Measurements from ENCODE around the gene AAK1. TPM values are rescaled to one million over a fixed set of nuclear protein-coding genes. Genes with fewer than 3 reads are reported as not detected.

AAK1 gene
- total and polyA plus RNA-seq, 2 of the 13 experiments (the other 11 are each of a cell fraction or from before 2014, with no cell fraction given), result 9.8 to 10.3 TPM

GRCh38 chr2:69643602-69644505 is at the start of gene AAK1 (continued):
- TF ChIP-seq YEATS4 (CRISPR knock-in tag; IDR thresholded peaks at IDR 0.05; ENCODE audit: borderline replicate concordance) (peak; percentile 81), NFKB2 (CRISPR knock-in tag; IDR thresholded peaks at IDR 0.05; ENCODE audit: borderline replicate concordance) (peak; percentile 89; the same call in 1 of the 2 replicates), FOXA1 (IDR thresholded peaks at IDR 0.05) (no peak), FOXA1 (CRISPR knock-in tag; IDR thresholded peaks at IDR 0.05) (no peak), ZNF770 (CRISPR knock-in tag; IDR thresholded peaks at IDR 0.05) (peak; percentile 94), ZNF292 (CRISPR knock-in tag; IDR thresholded peaks at IDR 0.05; ENCODE audit: borderline replicate concordance, low read depth) (no peak), PBX2 (CRISPR knock-in tag; IDR thresholded peaks at IDR 0.05) (no peak), ZNF256 (CRISPR knock-in tag; conservative IDR thresholded peaks at IDR 0.05) (no peak), ZFP82 (CRISPR knock-in tag; IDR thresholded peaks at IDR 0.05; ENCODE audit: borderline replicate concordance) (0 out of 2 replicates have a peak, but pooled peaks have one; percentile 74), GMEB1 (CRISPR knock-in tag; IDR thresholded peaks at IDR 0.05; ENCODE audit: borderline replicate concordance) (peak; percentile 83), KLF6 (CRISPR knock-in tag; IDR thresholded peaks at IDR 0.05) (no peak; the same call in 1 of the 2 replicates), SP4 (CRISPR knock-in tag; IDR thresholded peaks at IDR 0.05) (peak; percentile 83), RAD51 (IDR thresholded peaks at IDR 0.05; ENCODE audit: borderline replicate concordance) (no peak), REPIN1 (CRISPR knock-in tag; IDR thresholded peaks at IDR 0.05; ENCODE audit: borderline replicate concordance, low read depth) (peak; percentile 23; the same call in 1 of the 2 replicates), MIER2 (CRISPR knock-in tag; IDR thresholded peaks at IDR 0.05) (0 out of 2 replicates have a peak, but pooled peaks have one; percentile 35), ZNF652 (CRISPR knock-in tag; IDR thresholded peaks at IDR 0.05; ENCODE audit: borderline replicate concordance, low read depth) (0 out of 2 replicates have a peak, but pooled peaks have one; percentile 11), JUND (CRISPR knock-in tag; IDR thresholded peaks at IDR 0.05) (no peak; the same call in 1 of the 2 replicates), ZNF883 (CRISPR knock-in tag; IDR thresholded peaks at IDR 0.05; ENCODE audit: not compliant biosample characterization) (peak; percentile 28), ZEB1 (IDR thresholded peaks at IDR 0.05; ENCODE audit: insufficient replicate concordance, low read depth) (no peak), EHMT2 (IDR thresholded peaks at IDR 0.05; ENCODE audit: borderline replicate concordance, low read depth, low read length) (no peak), PAF1 (CRISPR knock-in tag; IDR thresholded peaks at IDR 0.05) (no peak), KLF9 (CRISPR knock-in tag; IDR thresholded peaks at IDR 0.05; ENCODE audit: low read depth) (no peak; the same call in 1 of the 2 replicates), KLF12 (CRISPR knock-in tag; IDR thresholded peaks at IDR 0.05; ENCODE audit: borderline replicate concordance) (peak; percentile 88), TCF7L2 (IDR thresholded peaks at IDR 0.05; ENCODE audit: low read depth, low read length) (no peak), ZNF451 (CRISPR knock-in tag; IDR thresholded peaks at IDR 0.05) (no peak)
- TF ChIP-seq, protein P1, sequence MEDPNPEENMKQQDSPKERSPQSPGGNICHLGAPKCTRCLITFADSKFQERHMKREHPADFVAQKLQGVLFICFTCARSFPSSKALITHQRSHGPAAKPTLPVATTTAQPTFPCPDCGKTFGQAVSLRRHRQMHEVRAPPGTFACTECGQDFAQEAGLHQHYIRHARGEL (CRISPR knock-in tag; IDR thresholded peaks at IDR 0.05), result no peak
